Measurements from ENCODE around the gene WASHC2A.
"Not testable (repeated sequence)": the region's sequence is repeated elsewhere in the genome, so short reads cannot be mapped to it uniquely, and the experiment has no call there.

Gene WASHC2A

DNA sequence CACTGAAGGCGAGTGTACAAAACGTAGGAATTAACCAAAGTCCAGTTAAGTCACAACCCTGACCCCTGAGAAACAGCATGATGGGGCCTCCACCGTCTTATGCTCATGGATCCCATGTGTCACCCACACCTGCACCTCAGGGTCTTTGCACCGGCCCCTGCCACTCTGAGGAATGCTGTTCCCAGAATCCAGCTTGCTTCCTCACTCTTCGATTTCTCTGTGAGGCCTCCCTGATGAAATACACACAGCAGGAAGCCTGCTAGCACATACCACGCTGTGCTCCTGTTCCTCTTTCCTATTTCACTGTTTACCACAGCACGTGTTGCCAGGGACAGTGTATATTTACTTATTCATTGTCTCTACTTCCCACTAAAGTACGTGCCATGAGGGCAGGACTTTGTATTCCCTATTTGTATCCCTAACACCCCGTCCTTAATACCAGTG is 33.4 kb downstream of the WASHC2A start:
- H2AFZ ChIP-seq (ENCODE audit: low read depth); H3K27ac ChIP-seq; H3K79me2 ChIP-seq (ENCODE audit: insufficient read depth, low read depth); H3K9ac ChIP-seq; H3K4me1 ChIP-seq (ENCODE audit: low read depth, poor library complexity, severe bottlenecking); H3K36me3 ChIP-seq (ENCODE audit: insufficient read depth); H3K27me3 ChIP-seq (ENCODE audit: insufficient read depth, low read depth); H3K4me2 ChIP-seq; H4K20me1 ChIP-seq (ENCODE audit: insufficient read depth); H3K4me3 ChIP-seq (IDR thresholded peaks at IDR 0.05; ENCODE audit: insufficient read depth, low read depth, low read length): not testable (repeated sequence)

DNA sequence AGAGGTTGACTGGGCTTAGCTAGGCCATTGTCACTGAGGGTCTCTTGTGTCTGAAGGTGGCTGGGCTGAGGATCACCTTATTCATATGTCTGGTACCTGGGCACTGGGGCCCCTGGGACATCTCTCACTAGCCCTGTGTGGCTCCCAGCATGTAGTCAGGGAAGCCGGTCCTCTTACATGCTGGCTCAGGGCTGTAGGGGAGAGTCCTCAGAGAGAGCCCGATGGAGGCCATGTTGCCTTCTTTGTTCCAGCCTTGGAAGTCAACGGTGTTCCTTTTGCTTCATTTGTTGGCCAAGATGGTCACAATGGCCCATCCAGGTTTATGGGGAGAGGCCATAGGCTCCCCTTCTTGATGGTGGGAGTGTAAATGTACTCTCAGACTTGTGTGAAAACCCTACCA is 34.0 kb downstream of the WASHC2A start:
- not testable (repeated sequence) for H2AFZ ChIP-seq (ENCODE audit: low read depth); H3K9ac ChIP-seq; H4K20me1 ChIP-seq (ENCODE audit: insufficient read depth); H3K79me2 ChIP-seq (ENCODE audit: insufficient read depth, low read depth); H3K27me3 ChIP-seq (ENCODE audit: insufficient read depth, low read depth); H3K4me1 ChIP-seq (ENCODE audit: low read depth, poor library complexity, severe bottlenecking); H3K36me3 ChIP-seq (ENCODE audit: insufficient read depth); H3K4me3 ChIP-seq (IDR thresholded peaks at IDR 0.05; ENCODE audit: insufficient read depth, low read depth, low read length); H3K27ac ChIP-seq
- H3K4me2 ChIP-seq, result peak overlapping the region; percentile 62

DNA sequence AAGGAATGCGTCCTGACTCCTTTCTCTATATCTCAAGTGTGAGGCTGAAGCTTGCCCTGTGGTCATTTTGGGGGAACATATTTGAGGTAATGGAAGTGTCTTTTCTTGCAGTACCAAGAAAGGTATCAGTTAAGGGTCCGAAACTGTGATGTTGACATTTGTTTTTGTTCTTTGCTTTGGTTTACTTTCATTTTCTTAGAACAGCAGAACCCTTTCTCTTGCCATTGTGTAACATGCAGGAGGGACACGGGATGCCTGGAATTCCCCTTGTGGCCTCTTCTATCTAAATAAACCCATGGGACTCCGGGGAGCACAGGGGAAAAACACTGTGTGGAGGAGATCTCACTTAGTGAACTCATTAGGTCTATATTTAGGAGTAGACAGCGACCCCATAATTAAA is 34.5 kb downstream of the WASHC2A start:
- H3K27me3 ChIP-seq (ENCODE audit: insufficient read depth, low read depth); H3K9ac ChIP-seq; H3K4me3 ChIP-seq (IDR thresholded peaks at IDR 0.05; ENCODE audit: insufficient read depth, low read depth, low read length); H3K36me3 ChIP-seq (ENCODE audit: insufficient read depth); H2AFZ ChIP-seq (ENCODE audit: low read depth); H3K4me1 ChIP-seq (ENCODE audit: low read depth, poor library complexity, severe bottlenecking); H3K79me2 ChIP-seq (ENCODE audit: insufficient read depth, low read depth); H3K27ac ChIP-seq; H4K20me1 ChIP-seq (ENCODE audit: insufficient read depth): not testable (repeated sequence)
- H3K4me2 ChIP-seq, result peak overlapping the region; percentile 62

DNA sequence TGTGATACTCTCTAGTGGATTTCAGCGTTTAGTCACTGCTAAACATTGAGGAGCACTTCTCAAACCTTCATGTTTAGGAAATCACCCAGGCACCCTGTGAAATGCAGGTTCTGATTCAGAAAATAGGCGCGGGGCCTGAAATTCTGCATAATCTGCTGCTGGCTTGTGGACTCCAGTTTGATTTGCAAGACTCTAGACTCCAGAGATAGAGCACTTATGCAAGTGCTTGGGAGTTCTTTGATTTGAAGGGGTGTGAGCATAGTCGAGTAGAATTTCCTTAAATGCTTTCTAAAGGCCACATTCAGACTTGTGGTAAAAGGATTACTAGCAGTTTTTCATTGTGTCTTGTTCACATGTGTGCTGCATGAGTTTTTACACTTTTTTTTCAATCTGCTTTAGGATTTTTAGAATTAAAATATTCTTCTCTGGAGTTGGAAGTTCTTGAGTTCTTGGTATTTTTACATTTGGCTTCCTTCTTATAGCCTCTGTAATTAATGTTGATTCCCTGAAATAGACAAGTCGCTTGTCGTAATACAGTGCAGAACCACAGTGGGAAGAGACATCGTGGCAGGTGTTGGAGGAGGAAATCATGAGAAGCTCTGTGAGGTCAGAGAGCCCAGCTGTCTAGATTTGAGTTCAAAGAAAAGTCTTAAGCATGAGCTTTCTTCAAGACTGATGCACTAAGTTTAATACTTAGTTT is 41.4 kb downstream of the WASHC2A start:
- not testable (repeated sequence) for H3K36me3 ChIP-seq (ENCODE audit: insufficient read depth); H3K27me3 ChIP-seq (ENCODE audit: insufficient read depth, low read depth); H3K4me1 ChIP-seq (ENCODE audit: low read depth, poor library complexity, severe bottlenecking); H3K4me3 ChIP-seq (IDR thresholded peaks at IDR 0.05; ENCODE audit: insufficient read depth, low read depth, low read length); H3K79me2 ChIP-seq (ENCODE audit: insufficient read depth, low read depth); H3K4me2 ChIP-seq; H3K9ac ChIP-seq; H3K27ac ChIP-seq; H2AFZ ChIP-seq (ENCODE audit: low read depth); H4K20me1 ChIP-seq (ENCODE audit: insufficient read depth)

DNA sequence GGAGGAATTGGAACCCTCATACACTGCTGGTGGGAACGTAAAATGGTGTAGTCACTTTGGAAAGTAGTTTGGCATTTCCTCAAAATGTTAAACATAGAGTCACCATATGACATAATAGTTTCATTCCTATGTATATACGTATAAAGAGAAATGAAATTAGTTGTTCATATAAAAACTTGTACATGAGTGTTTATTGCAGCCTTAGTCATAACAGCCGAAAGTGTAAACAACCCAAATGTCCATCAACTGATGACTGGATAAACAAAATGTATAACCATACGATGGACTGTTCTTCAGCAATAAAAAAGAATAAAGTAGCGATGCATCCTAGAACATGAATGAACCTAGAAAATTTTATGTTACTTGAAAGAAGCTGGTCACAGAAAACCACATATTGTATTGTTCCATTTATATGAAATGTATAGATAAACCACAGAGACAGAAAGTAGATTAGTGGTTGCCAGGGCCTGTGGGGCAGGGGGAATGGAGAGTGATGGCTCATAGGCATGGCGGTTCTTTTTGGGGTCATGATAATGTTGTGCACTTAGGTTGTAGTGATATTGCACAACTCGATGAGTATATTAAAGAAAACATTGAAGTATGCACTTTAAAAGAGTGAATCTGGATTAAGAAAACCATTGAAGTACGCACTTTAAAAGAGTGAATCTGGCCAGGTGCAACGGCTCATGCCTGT is 44.8 kb downstream of the WASHC2A start:
- H3K79me2 ChIP-seq (ENCODE audit: insufficient read depth, low read depth); H3K4me1 ChIP-seq (ENCODE audit: low read depth, poor library complexity, severe bottlenecking); H3K36me3 ChIP-seq (ENCODE audit: insufficient read depth); H4K20me1 ChIP-seq (ENCODE audit: insufficient read depth); H3K27ac ChIP-seq; H3K4me2 ChIP-seq; H3K4me3 ChIP-seq (IDR thresholded peaks at IDR 0.05; ENCODE audit: insufficient read depth, low read depth, low read length); H2AFZ ChIP-seq (ENCODE audit: low read depth); H3K9ac ChIP-seq; H3K27me3 ChIP-seq (ENCODE audit: insufficient read depth, low read depth): not testable (repeated sequence)

DNA sequence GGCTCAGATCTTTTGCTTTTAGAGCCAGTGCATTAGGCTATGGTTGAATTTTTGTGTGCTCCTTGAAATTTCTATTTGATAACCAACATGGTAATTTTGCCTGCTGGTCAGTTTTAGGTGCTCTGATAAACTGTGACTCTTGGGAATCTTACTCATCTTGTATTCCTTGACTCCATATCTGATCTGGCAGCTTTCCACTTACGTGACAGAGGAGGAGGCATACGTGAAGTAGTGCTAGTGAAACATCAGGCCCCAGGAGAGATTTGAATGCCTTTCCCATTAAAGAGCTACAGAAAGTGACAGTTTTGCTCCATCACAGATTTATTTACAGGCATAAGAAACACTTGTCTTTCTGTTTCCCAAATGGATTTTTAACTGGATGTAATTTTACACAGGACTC is 59.0 kb downstream of the WASHC2A start:
- not testable (repeated sequence) for H3K9ac ChIP-seq; H3K4me2 ChIP-seq; H3K4me1 ChIP-seq (ENCODE audit: low read depth, poor library complexity, severe bottlenecking); H3K79me2 ChIP-seq (ENCODE audit: insufficient read depth, low read depth); H3K27ac ChIP-seq; H3K27me3 ChIP-seq (ENCODE audit: insufficient read depth, low read depth); H3K36me3 ChIP-seq (ENCODE audit: insufficient read depth); H4K20me1 ChIP-seq (ENCODE audit: insufficient read depth); H3K4me3 ChIP-seq (IDR thresholded peaks at IDR 0.05; ENCODE audit: insufficient read depth, low read depth, low read length); H2AFZ ChIP-seq (ENCODE audit: low read depth)

DNA sequence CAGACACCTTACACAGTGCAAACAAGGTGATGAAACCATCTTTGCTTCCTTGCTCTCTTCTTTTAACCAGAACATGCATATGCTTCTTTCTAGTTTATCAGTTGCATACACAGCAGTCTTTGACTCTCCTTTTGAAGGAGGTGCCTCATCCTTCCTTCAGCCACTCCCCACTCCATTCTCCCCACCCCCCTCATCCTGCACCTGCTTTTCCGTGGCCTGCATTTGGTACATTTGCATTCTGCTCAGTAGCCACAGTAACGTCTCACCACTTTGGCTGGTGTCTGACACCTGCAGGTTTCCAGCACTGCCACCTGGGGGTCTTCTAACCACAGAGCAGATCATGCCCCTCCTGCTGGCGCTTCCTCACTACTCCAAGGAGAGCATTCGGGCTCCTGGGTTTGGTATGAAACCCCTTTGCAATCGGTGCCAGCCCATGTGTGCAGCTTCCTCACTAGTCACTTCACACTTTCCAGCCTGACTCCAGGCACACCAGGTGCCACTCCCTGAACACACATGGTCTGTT is 60.1 kb downstream of the WASHC2A start:
- not testable (repeated sequence) for H3K4me1 ChIP-seq (ENCODE audit: low read depth, poor library complexity, severe bottlenecking); H3K36me3 ChIP-seq (ENCODE audit: insufficient read depth); H2AFZ ChIP-seq (ENCODE audit: low read depth); H4K20me1 ChIP-seq (ENCODE audit: insufficient read depth); H3K4me3 ChIP-seq (IDR thresholded peaks at IDR 0.05; ENCODE audit: insufficient read depth, low read depth, low read length); H3K9ac ChIP-seq; H3K4me2 ChIP-seq; H3K27me3 ChIP-seq (ENCODE audit: insufficient read depth, low read depth); H3K27ac ChIP-seq; H3K79me2 ChIP-seq (ENCODE audit: insufficient read depth, low read depth)

DNA sequence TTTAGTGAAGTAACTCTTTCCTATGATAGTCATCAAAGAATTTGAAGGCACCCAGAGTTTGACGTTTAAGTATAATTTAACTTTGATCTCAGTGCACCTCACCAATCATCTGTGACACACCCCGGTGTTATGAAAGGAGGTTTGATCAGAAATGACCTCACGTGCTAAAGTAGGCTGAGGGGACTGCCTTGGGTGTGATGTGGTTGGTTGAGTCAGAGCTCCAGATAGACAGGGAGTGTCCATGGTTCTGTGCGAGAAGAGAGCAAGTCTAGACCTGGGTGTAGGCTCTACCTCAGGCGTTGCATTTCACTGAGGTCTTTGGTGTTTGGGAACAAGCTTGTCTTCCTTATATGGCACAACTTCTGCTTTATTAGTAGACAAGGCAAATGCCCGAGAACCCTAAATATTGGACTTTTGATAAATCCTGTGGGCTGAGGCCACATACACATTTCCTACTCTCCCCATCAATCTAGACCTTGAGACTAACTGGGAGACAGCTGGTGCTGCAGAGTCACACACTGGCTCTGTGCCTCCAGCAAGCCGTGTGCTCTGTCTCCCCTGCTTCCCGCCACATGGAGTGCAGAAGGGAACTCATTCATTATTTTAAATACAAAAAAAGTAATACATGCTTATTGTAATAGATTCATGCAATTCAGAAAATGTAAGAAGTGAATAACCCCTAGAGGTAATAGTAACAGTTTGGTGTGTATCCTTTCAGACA is 63.7 kb downstream of the WASHC2A start:
- not testable (repeated sequence) for H3K27ac ChIP-seq; H3K36me3 ChIP-seq (ENCODE audit: insufficient read depth)

DNA sequence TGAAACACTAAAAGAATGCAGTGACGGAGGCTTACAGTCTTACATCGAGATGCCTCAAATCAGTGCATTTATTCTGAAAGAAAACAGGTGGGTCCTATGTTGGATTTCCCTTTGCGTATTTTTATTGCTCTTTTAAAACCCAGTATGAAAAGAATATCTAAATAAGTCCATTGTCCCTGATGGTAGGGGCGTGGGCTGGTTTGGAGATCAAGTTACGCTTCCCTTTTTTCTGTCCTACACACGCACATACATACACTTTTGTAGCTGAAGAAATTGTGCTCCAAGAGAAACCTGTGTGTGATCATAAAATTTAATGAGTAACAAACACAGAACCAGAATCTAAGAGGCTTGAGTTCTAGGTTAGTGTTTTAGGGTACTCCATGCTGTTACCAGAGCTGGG is 64.6 kb downstream of the WASHC2A start:
- H2AFZ ChIP-seq (ENCODE audit: low read depth); H3K4me3 ChIP-seq (IDR thresholded peaks at IDR 0.05; ENCODE audit: insufficient read depth, low read depth, low read length); H3K4me2 ChIP-seq; H3K79me2 ChIP-seq (ENCODE audit: insufficient read depth, low read depth); H3K27ac ChIP-seq; H3K27me3 ChIP-seq (ENCODE audit: insufficient read depth, low read depth); H3K9ac ChIP-seq; H3K4me1 ChIP-seq (ENCODE audit: low read depth, poor library complexity, severe bottlenecking); H3K36me3 ChIP-seq (ENCODE audit: insufficient read depth); H4K20me1 ChIP-seq (ENCODE audit: insufficient read depth): not testable (repeated sequence)

More for the DNA sequence above, 63.7 kb downstream of the WASHC2A start:
- not testable (repeated sequence) for H3K4me3 ChIP-seq (IDR thresholded peaks at IDR 0.05; ENCODE audit: insufficient read depth, low read depth, low read length); H3K9ac ChIP-seq; H4K20me1 ChIP-seq (ENCODE audit: insufficient read depth); H3K4me1 ChIP-seq (ENCODE audit: low read depth, poor library complexity, severe bottlenecking); H2AFZ ChIP-seq (ENCODE audit: low read depth); H3K79me2 ChIP-seq (ENCODE audit: insufficient read depth, low read depth); H3K4me2 ChIP-seq; H3K27me3 ChIP-seq (ENCODE audit: insufficient read depth, low read depth)

DNA sequence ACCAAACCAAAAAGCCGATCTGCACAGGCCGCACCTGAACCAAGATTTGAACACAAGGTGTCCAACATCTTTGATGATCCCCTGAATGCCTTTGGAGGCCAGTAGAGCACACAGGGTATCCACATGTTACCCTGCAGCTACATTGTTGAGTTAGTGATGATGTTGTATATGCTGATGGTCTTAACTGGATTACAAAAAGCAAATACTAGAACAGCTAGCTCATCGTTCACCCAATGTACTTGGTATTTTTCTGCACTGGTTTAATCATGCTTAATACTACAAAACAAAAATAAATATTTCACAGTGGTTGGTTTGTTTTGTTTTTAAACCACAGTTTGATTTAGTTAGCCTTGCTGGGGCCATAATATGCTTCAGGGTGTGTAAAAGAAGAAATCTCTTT is 65.1 kb downstream of the WASHC2A start:
- H4K20me1 ChIP-seq (ENCODE audit: insufficient read depth); H3K79me2 ChIP-seq (ENCODE audit: insufficient read depth, low read depth); H3K27ac ChIP-seq; H3K36me3 ChIP-seq (ENCODE audit: insufficient read depth); H3K27me3 ChIP-seq (ENCODE audit: insufficient read depth, low read depth); H3K9ac ChIP-seq; H3K4me2 ChIP-seq; H2AFZ ChIP-seq (ENCODE audit: low read depth); H3K4me1 ChIP-seq (ENCODE audit: low read depth, poor library complexity, severe bottlenecking); H3K4me3 ChIP-seq (IDR thresholded peaks at IDR 0.05; ENCODE audit: insufficient read depth, low read depth, low read length): not testable (repeated sequence)

Data from KMS-11 (cell line).